Astrocyte of the cerebellum (primary cell): ENCODE data around the gene UBE2K.

ENCODE experiments used
- DNase-seq: peaks from one replicate; pipeline ENCODE4 v3.0.0-alpha.2; 2011; ENCODE audit warnings: low read depth
- H3K4me3 ChIP-seq: 2 replicates; pipeline ENCODE4 v1.5.1; 2011; ENCODE audit warnings: mild to moderate bottlenecking, low read depth, low read length, moderate library complexity
- in situ Hi-C: cut with HindIII; loops from 2 replicates; pipeline ENCODE4 v1.10.0; 2017; ENCODE audit warnings: low sequenced_read_pairs
- TF ChIP-seq, protein P1 (sequence below): IDR thresholded peaks from 2 replicates; pipeline ENCODE4 v1.5.1; 2012; ENCODE audit warnings: low read length, low read depth, moderate library complexity, mild to moderate bottlenecking; ENCODE audit errors: missing control alignments

UBE2K gene

DNA sequence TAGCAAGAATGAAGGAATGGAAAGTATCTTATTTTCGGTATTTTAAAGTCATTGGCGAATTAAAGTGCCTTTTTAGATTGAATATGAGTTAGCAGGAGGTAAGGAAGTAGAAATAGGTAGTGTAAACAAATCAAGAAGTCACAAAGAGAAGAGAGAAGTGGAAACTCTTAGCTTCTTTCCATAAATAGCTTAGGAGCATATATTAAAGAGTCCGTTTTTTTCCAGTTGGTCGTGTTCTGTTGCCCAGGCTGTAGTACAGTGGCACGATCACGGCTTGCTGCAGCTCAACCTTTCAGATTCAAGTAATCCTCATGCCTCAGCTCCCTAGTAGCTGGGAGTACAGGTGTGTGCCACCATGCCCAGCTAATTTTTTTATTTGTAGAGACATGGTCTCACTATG, 56.4 kb downstream of the UBE2K start:
- DNase-seq = no peak
- TF ChIP-seq, protein P1, sequence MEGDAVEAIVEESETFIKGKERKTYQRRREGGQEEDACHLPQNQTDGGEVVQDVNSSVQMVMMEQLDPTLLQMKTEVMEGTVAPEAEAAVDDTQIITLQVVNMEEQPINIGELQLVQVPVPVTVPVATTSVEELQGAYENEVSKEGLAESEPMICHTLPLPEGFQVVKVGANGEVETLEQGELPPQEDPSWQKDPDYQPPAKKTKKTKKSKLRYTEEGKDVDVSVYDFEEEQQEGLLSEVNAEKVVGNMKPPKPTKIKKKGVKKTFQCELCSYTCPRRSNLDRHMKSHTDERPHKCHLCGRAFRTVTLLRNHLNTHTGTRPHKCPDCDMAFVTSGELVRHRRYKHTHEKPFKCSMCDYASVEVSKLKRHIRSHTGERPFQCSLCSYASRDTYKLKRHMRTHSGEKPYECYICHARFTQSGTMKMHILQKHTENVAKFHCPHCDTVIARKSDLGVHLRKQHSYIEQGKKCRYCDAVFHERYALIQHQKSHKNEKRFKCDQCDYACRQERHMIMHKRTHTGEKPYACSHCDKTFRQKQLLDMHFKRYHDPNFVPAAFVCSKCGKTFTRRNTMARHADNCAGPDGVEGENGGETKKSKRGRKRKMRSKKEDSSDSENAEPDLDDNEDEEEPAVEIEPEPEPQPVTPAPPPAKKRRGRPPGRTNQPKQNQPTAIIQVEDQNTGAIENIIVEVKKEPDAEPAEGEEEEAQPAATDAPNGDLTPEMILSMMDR = no peak
- in situ Hi-C loops = no loop called here
- H3K4me3 ChIP-seq = no peak overlapping the region

DNA sequence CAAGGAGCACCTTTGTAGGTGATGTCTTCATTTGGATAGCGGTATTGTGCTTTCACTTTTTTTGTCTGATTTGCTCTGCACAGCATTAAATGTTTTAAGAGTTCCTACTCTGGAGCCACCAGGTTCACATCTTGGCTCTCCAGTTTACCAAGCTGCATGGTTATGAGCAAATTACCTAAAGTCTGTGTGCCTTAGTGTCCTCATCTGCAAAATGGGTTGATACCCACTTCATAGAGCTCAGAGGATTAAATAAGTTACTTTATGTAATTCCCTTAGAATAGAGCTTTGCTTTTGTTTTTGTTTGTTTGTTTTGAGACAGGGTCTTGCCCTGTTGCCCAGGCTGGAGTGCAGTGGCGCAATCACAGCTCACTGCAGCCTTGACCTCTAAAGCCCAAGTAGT, 58.2 kb downstream of the UBE2K start:
- in situ Hi-C loops = no loop called here
- no peak overlapping the region for H3K4me3 ChIP-seq
- no peak for DNase-seq
- TF ChIP-seq, protein P1 = no peak

DNA sequence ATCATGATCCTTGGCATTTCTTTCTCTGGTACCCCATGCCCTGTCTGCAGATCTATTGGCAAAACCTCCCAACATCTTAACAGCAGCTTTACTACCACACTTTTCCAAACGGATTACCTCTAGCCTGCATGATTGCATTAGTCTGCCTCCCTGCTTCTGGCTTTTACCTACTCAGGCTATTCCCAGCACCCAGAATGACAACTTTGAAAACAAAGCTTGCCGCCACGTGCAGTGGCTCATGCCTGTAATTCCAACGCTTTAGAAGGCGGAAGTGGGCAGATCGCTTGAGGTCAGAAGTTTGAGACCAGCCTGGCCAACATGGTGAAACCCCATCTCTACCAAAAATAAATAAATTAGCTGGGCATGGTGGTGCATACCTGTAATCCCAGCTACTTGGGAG, 60.2 kb downstream of the UBE2K start:
- in situ Hi-C loops = no loop called here
- no peak for DNase-seq
- TF ChIP-seq, protein P1 = no peak
- H3K4me3 ChIP-seq = no peak overlapping the region

DNA sequence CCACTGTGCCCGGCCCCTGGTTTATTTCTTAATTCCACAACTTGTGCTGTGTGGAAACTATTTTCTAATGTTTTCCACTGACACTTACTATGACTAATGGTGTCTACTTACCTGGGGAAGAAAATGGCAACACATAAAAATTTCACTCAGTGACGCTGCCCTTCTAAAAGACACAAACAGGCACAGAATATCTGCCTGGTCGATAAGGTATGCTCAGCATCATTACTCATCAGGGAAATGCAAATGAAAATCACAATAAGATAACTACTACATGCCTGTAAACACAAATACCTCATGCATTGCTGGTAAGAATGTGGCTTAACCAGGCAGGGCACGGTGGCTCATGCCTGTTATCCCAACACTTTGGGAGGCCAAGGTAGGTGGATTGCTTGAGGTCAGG, 61.6 kb downstream of the UBE2K start:
- no peak for DNase-seq
- in situ Hi-C loops = no loop called here
- H3K4me3 ChIP-seq = no peak overlapping the region
- TF ChIP-seq, protein P1 = no peak

DNA sequence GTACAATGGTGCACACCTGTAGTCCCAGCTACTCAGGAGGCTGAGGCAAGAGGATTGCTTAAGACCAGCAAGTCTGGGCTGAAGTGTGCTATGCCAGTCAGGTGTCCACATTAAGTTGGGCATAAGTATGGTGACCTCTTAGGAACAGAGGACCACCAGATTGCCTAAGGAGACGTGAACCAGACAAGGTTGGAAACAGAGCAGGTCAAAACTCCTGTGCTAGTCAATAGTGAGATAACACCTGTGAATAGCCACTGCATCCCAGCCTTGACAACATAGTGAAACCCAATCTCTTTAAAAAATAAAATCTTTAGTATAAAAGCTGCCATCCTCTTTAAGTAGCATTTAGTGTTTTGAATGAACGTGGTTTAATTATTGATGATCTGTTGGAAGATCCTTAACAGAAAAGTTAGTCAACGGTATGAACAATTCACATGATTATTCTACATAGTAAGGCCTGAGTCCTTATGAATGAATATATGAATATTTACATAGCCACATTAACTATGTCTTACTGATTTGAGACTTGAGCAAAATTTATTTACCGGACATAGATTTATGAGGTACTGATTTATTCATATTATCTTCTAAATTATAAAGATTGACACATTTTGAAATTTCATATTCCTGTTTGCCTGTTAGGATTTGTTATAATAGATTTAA, 63.2 kb downstream of the UBE2K start:
- in situ Hi-C loops = no loop called here
- no peak overlapping the region for H3K4me3 ChIP-seq
- TF ChIP-seq, protein P1 = no peak
- no peak for DNase-seq

DNA sequence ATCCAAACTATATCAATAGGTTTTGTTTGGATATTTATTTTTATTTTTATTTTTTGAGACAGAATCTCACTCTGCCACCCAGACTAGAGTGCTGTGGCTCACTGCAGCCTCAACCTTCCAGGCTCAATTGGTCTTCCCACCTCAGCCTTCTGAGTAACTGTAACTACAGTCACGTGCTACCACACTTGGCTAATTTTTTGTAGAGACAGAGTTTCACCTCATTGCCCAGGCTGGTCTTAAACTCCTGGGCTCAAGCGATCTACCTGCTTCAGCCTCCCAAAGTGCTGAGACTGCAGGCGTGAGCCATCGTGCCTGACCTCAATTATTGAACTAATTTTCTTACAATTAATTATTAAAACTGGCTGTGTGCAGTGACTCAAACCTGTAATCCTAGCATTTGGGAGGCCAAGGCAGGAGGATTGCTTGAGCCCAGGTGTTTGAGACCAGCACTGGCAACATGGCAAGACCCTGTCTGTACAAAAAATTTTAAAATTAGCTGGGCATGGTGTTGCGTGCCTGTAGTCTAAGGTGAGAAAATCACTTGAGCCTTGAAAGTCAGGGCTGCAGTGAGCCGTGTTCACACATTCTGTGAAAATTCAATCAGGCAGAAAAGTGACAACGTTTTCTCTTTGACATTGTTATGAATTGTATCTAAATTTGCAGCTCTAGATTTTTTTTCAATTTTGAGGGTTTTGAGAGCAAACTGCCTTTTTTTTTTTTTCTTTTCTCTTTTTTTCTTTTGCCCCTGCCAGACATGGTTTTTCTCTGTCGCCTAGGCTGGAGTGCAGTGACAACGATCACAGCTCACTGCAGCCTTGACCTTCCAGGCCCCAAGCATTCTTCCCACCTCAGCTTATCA, 66.0 kb downstream of the UBE2K start:
- H3K4me3 ChIP-seq = no peak overlapping the region
- in situ Hi-C loops = no loop called here
- DNase-seq = no peak
- TF ChIP-seq, protein P1 = no peak
